Neutrophil (primary cell): ENCODE results near the gene SALL1.

Source experiments
- H3K27ac ChIP-seq: fragments of 200-600 bp; sonication (generic); 2 replicates; pipeline ENCODE4 v1.5.1; 2016; ENCODE audit warnings: mild to moderate bottlenecking, moderate library complexity
- H3K27me3 ChIP-seq: fragments of 200-600 bp; sonication (generic); 2 replicates; pipeline ENCODE4 v1.6.0; 2016; ENCODE audit warnings: mild to moderate bottlenecking
- H3K36me3 ChIP-seq: fragments of 200-600 bp; sonication (generic); 2 replicates; pipeline ENCODE4 v1.5.1; 2017
- H3K4me1 ChIP-seq, 2 experiments: fragments of 200-600 bp in 1 of 2; sonication (generic) in 1 of 2; 1 replicate in 1 of 2; 2 replicates in 1 of 2; pipeline versions ENCODE4 v1.5.1 to v1.6.1; 2013 to 2016; ENCODE audit warnings: low read depth in 1 of 2, low read length in 1 of 2, mild to moderate bottlenecking in 1 of 2, moderate library complexity in 1 of 2; ENCODE audit not compliant: control insufficient read depth in 1 of 2, insufficient read depth in 1 of 2
- H3K4me3 ChIP-seq, 2 experiments: fragments of 200-600 bp in 1 of 2; sonication (generic) in 1 of 2; 1 replicate in 1 of 2; 2 replicates in 1 of 2; pipeline ENCODE4 v1.5.1; 2013 to 2016; ENCODE audit warnings: low read depth in 1 of 2, low read length in 1 of 2, mild to moderate bottlenecking in 1 of 2, moderate library complexity in 1 of 2
- H3K9me3 ChIP-seq: fragments of 200-600 bp; sonication (generic); 2 replicates; pipeline ENCODE4 v1.5.1; 2016
- TF ChIP-seq, protein P1 (sequence below): fragments of 200-600 bp; sonication (generic); IDR thresholded peaks from 2 replicates; pipeline ENCODE4 v1.5.1; 2016; ENCODE audit warnings: antibody characterized with exemption

The SALL1 gene

DNA sequence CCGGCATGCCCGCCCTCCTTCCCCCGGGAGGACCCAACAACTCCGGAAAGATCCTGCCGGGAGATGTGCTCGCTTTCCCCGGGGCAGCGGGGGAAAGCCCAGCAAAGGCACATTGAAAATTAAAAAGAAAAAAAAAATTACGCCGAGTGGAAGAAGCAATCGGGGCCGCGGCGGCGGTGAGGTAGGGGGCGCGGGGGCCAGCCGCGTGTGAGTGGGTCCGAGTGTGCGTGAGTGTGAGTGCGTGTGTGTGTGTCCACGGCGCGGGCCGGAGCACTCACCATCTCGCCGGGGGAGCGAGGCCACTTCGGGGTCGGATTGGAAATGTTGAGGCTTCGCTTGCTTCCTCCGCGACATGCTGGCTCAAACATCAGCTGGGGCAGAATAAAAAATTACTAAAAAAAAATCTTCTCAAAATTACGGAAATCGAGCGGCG, at the start of gene SALL1:
TSS of gene SALL1 (minus strand) at position 383 of the 433 bp plus-strand sequence. CDS start at position 354, 29 bp downstream.
- Histone ChIP-seq H3K4me3 (no peak within 1 kb of the TSS), H3K36me3 (no peaks in the 10 kb centered on the region), H3K27ac (no peak within 1 kb of the TSS), H3K4me1 (peaks cover 0 to 2% of the 10 kb centered on the region in 2 experiments), H3K27me3 (peaks cover 100% of the 10 kb centered on the region), H3K9me3 (no peaks in the 10 kb centered on the region)
- TF ChIP-seq, protein P1, sequence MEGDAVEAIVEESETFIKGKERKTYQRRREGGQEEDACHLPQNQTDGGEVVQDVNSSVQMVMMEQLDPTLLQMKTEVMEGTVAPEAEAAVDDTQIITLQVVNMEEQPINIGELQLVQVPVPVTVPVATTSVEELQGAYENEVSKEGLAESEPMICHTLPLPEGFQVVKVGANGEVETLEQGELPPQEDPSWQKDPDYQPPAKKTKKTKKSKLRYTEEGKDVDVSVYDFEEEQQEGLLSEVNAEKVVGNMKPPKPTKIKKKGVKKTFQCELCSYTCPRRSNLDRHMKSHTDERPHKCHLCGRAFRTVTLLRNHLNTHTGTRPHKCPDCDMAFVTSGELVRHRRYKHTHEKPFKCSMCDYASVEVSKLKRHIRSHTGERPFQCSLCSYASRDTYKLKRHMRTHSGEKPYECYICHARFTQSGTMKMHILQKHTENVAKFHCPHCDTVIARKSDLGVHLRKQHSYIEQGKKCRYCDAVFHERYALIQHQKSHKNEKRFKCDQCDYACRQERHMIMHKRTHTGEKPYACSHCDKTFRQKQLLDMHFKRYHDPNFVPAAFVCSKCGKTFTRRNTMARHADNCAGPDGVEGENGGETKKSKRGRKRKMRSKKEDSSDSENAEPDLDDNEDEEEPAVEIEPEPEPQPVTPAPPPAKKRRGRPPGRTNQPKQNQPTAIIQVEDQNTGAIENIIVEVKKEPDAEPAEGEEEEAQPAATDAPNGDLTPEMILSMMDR: no peak

- no peak overlapping the region for H3K27ac ChIP-seq
- TF ChIP-seq, protein P1: no peak
Observed at GRCh38 chr16:51200793-51201192, 49.7 kb upstream of the SALL1 start.

GRCh38 chr16:51197953-51198748, 47.1 kb upstream of the SALL1 start:
- Histone ChIP-seq H3K27ac (no peak overlapping the region), H3K27me3 (no peaks in the 10 kb centered on the region), H3K36me3 (no peaks in the 10 kb centered on the region), H3K9me3 (no peaks in the 10 kb centered on the region), H3K4me3 (no peak overlapping the region), H3K4me1 (no peaks in the 10 kb centered on the region)
- TF ChIP-seq, protein P1: no peak

More at GRCh38 chr16:51200793-51201192, 49.7 kb upstream of the SALL1 start:
- Histone ChIP-seq H3K4me3 (no peak overlapping the region), H3K36me3 (no peaks in the 10 kb centered on the region), H3K27me3 (no peaks in the 10 kb centered on the region), H3K4me1 (no peaks in the 10 kb centered on the region), H3K9me3 (no peaks in the 10 kb centered on the region)

DNA sequence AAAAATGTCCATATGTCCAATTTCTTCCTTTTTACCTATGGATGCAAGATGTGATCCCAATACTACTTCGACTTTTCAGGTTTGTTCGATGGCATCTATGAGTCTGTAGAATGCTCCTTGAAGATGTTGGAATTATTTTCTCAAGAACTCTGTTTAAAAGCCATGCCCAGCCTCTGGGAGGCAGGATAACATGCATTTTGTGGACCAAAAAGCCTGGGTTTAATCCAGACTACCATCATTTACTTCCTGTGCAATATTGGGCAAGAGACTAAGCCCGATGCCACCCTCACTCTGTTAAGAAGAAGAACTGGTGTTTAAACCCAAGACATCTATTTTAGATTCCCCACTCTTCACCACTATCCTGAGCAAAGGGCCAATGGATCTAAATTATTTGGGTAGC, 42.8 kb upstream of the SALL1 start:
- H3K27me3 ChIP-seq: no peaks in the 10 kb centered on the region
- H3K4me1 ChIP-seq: no peaks in the 10 kb centered on the region
- TF ChIP-seq, protein P1: no peak
- no peak overlapping the region for H3K27ac ChIP-seq
- no peak overlapping the region for H3K4me3 ChIP-seq
- no peaks in the 10 kb centered on the region for H3K9me3 ChIP-seq
- no peaks in the 10 kb centered on the region for H3K36me3 ChIP-seq

- Histone ChIP-seq H3K27me3 (peaks cover 5% of the 10 kb centered on the region), H3K4me1 (no peaks in the 10 kb centered on the region), H3K9me3 (no peaks in the 10 kb centered on the region), H3K4me3 (no peak overlapping the region), H3K27ac (no peak overlapping the region), H3K36me3 (no peaks in the 10 kb centered on the region)
- TF ChIP-seq, protein P1: no peak
Observed at GRCh38 chr16:51184702-51185433, 33.8 kb upstream of the SALL1 start.
